VCaP (cell line): ENCODE results near the gene B4GALT2.

Source experiments
- H3K27ac ChIP-seq: fragments of 450-650 bp; 2 replicates; pipeline ENCODE4 v1.5.1; 2017
- TF ChIP-seq, protein P1 (sequence below): fragments of 450-650 bp; conservative IDR thresholded peaks from 2 replicates; pipeline ENCODE4 v1.5.1; 2017; ENCODE audit warnings: mild to moderate bottlenecking, moderate library complexity

Gene B4GALT2, protein sequence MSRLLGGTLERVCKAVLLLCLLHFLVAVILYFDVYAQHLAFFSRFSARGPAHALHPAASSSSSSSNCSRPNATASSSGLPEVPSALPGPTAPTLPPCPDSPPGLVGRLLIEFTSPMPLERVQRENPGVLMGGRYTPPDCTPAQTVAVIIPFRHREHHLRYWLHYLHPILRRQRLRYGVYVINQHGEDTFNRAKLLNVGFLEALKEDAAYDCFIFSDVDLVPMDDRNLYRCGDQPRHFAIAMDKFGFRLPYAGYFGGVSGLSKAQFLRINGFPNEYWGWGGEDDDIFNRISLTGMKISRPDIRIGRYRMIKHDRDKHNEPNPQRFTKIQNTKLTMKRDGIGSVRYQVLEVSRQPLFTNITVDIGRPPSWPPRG

DNA sequence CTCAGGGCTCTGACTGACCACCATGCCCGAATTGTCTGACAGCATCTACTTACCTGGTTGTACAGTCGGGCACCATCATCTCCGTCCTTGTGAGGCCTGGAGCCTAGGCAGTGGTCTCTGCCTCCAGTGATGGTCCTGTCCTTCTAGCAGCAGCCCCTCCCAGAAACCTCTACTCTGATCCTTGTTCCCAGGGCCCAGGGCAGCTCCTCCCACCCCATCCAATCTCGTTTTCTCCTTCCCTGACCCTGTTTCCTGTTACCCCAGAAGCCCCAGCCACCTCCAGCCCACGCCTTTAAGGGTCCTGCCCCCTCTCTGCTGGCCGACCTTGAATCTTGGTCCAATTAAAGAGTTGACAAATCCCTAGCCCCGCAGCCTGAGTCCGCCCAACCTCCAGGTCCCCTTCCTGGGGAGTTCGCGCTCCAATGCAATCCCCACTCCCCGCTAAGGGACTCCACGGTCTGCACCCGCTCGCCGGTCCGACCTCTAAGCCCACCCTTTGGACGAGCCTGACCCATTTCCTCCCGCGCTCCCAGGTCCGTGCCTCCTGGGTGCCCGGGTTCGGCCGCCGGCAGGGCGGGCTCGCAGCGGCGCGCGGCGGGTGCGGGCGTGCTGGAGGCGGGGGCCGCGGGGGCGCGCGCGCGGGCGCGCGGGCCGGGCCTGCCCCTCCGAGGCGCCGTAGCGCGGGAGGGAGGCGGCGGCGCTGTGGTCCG, at the start of gene B4GALT2:
TSS of gene B4GALT2 (plus strand) at position 660 of the 710 bp plus-strand sequence. CDS start 1,951 bp downstream, outside the sequence.
- H3K27ac ChIP-seq: peak within 1 kb of the TSS; percentile 76
- TF ChIP-seq, protein P1, sequence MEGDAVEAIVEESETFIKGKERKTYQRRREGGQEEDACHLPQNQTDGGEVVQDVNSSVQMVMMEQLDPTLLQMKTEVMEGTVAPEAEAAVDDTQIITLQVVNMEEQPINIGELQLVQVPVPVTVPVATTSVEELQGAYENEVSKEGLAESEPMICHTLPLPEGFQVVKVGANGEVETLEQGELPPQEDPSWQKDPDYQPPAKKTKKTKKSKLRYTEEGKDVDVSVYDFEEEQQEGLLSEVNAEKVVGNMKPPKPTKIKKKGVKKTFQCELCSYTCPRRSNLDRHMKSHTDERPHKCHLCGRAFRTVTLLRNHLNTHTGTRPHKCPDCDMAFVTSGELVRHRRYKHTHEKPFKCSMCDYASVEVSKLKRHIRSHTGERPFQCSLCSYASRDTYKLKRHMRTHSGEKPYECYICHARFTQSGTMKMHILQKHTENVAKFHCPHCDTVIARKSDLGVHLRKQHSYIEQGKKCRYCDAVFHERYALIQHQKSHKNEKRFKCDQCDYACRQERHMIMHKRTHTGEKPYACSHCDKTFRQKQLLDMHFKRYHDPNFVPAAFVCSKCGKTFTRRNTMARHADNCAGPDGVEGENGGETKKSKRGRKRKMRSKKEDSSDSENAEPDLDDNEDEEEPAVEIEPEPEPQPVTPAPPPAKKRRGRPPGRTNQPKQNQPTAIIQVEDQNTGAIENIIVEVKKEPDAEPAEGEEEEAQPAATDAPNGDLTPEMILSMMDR: no peak

DNA sequence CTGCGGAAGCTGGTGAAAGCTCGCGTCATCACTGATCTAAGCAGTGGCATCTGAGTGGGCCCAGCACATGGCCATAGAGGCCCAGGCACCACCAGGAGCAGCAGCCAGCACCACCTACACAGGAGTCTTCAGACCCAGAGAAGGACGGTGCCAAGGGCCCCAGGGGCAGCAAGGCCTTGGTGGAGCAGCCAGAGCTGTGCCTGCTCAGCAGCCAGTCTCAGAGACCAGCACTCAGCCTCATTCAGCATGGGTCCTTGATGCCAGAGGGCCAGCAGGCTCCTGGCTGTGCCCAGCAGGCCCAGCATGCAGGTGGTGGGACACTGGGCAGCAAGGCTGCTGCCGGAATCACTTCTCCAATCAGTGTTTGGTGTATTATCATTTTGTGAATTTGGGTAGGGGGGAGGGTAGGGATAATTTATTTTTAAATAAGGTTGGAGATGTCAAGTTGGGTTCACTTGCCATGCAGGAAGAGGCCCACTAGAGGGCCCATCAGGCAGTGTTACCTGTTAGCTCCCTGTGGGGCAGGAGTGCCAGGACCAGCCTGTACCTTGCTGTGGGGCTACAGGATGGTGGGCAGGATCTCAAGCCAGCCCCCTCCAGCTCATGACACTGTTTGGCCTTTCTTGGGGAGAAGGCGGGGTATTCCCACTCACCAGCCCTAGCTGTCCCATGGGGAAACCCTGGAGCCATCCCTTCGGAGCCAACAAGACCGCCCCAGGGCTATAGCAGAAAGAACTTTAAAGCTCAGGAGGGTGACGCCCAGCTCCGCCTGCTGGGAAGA, 48.7 kb upstream of the B4GALT2 start:
- no peak overlapping the region for H3K27ac ChIP-seq
- TF ChIP-seq, protein P1: peak; percentile 69

DNA sequence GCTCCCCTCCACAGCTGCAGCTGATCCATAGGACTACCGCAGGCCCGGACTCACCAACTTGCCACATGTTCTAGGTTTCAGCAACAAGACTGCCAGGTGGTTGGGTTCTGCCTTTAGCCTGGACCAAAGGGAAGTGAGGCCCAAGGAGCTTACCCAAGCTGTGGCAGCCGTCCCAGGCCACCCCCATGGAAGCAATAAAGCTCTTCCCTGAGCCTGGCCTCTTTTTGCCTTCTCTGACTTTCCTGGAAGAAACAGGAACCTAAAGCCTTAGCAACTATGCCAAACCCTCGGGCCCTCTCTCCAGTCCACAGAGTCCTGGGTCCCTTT, 48.1 kb upstream of the B4GALT2 start:
- TF ChIP-seq, protein P1: no peak
- H3K27ac ChIP-seq: no peak overlapping the region

DNA sequence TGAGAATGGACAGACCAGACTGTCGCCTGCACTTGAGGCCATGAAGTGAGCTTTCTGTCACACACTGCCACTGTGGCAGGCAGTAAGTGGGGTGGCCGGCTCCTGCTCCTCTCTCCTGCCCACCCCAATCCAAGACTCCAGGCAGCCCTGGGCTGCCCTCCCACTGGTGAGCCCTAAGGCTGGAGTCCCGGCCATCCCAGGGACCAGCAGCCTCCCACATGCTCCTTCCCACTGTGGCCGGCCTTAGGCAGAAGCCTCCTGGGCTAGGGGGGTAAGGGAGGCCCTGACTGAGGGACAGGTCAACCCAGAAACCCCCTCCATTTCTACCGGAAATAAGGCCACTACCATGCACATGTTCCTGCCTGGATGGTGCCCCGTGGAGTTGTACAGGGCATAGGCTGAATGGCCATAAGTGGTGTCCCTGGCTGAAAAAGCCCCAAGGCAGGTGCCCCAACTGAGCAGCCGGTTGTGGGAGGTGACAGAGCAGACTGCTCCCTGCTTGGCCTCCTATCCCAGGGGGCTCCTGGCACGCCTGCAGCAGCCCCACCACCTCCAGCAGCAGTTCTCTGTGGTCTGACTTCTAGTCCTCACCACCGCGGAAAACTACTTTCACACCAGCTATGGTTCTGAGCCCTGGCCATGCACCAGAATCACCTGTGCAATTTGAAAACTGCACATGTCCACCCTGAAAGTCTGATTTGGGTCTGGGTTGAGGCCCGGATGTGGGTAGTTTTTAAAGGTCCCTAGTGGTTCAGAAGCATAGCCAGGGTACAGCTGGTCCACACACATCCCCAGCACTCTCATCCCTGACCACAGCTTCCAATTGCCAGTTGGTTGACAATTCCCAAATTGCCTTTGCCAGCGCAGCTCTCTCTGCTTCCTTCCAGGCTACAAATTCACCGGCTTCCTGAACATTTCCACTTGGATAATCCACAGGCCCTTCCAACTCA, 47.0 kb upstream of the B4GALT2 start:
- TF ChIP-seq, protein P1: no peak
- no peak overlapping the region for H3K27ac ChIP-seq

DNA sequence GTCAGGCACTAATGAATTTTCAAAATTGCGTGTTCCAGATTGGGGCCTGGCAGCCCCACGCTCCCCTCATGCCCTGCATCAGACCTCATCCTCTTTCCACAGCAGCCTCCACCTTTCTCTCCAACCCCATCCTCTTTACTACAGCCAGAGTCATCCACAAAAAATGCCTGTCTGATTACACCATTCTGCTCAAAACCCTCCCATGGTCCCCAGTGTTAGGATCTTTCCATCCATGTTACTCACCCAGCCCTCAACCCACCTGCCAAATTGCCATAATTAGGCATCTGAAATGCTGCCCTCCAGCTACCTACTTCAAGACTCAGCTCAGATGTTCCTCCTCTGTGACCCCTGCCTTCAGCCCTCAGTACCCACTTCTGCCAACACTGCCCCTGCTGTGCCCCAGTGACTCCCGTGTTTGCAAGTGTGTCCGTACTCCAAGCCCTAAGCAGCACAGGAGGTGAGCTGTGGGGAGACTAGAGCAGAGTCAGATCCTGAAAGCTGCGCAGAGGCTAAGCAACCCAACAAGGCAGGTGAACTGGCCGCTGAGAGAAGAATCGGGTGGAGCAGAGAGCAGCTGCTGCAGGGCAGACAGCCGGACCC, 46.1 kb upstream of the B4GALT2 start:
- TF ChIP-seq, protein P1: no peak
- no peak overlapping the region for H3K27ac ChIP-seq

DNA sequence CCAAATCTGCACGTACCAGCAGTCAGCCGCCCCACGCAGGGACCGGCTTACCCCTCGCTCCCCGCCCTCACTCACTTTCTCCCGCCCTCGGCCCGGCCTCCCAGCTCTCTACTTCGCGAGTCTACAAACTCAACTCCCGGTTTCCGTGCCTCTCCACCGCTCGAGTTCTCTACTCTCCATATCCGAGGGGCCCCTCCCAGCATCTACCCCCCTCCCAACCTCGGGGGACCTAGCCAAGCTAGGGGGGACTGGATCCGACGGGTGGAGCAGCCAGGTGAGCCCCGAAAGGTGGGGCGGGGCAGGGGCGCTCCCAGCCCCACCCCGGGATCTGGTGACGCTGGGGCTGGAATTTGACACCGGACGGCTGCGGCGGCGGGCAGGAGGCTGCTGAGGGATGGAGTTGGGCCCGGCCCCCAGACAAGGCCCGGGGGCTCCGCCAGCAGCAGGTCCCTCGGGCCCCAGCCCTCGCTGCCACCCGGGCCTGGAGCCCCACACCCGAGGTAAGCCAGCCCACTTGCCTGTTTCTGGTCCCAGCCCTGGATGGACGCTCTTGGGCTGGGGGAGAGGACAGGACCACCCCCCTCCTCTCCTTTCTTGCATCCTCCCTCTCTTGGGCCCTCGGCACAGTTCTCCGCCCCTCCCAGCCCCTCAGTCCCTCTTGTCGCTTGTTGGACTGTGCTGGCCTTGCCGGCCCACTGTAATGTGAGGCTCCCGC, 45.5 kb upstream of the B4GALT2 start, which contains the start of gene ARTN:
TSS of gene ARTN (plus strand) at position 416 of the 715 bp plus-strand sequence. CDS start 1,856 bp downstream, outside the sequence.
- no peak within 1 kb of the TSS for H3K27ac ChIP-seq
- TF ChIP-seq, protein P1: no peak
